Omental fat pad (tissue), 4 donors: Measurements from ENCODE around the gene PYROXD2. TPM values are rescaled to one million over a fixed set of nuclear protein-coding genes. Genes with fewer than 3 reads are reported as not detected.

ENCODE experiments used
- ATAC-seq: fragments of 150-250 bp; one replicate; pipeline ENCODE4 v1.9.1; 2016; ENCODE audit warnings: mild to moderate bottlenecking, moderate library complexity; ENCODE audit not compliant: low FRiP score
- DNase-seq: peaks from one replicate; pipeline ENCODE4 v3.0.0-alpha.2; 2019; ENCODE audit warnings: low spot score
- total RNA-seq, 4 donors: library from RNA; depleted of rRNA; stranded (reverse); fragments of >200 nt; gene quantifications; one replicate each; pipeline ENCODE4 v1.1.0, GENCODE V29; 2016
- TF ChIP-seq, protein P1 (sequence below), 3 donors: fragments of 450-650 bp; IDR thresholded peaks; one replicate each; pipeline ENCODE4 v1.5.1; 2016 to 2017; ENCODE audit warnings: antibody characterized with exemption in 3 of 3, mild to moderate bottlenecking in 3 of 3, moderate library complexity in 2 of 3

PYROXD2 gene
- total RNA-seq, 4 donors from 2014 or later = 8.5 to 10.4 (median 9.2) TPM

DNA sequence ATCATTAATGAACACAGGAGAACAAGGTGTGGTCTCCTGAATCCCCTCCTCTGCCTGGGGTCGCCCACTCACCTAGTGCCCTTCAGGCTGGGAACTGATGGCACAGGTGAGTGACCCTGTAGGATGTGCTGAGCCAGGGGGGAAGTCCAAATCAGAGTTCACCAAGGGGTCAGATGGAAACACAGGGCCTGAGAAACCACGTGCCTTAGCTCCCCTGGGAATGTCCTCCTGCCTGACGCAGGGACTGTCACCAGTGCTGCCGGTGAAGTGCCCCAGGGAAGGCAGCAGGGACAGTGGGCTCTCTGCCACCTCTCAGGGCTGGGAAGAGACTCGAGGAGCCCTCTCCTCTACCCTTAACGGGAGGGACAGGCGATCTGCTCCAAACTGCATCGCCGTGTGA is 5.8 kb upstream of the PYROXD2 start:
- ATAC-seq = no peak
- TF ChIP-seq, protein P1, sequence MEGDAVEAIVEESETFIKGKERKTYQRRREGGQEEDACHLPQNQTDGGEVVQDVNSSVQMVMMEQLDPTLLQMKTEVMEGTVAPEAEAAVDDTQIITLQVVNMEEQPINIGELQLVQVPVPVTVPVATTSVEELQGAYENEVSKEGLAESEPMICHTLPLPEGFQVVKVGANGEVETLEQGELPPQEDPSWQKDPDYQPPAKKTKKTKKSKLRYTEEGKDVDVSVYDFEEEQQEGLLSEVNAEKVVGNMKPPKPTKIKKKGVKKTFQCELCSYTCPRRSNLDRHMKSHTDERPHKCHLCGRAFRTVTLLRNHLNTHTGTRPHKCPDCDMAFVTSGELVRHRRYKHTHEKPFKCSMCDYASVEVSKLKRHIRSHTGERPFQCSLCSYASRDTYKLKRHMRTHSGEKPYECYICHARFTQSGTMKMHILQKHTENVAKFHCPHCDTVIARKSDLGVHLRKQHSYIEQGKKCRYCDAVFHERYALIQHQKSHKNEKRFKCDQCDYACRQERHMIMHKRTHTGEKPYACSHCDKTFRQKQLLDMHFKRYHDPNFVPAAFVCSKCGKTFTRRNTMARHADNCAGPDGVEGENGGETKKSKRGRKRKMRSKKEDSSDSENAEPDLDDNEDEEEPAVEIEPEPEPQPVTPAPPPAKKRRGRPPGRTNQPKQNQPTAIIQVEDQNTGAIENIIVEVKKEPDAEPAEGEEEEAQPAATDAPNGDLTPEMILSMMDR (IDR thresholded peaks at IDR 0.05) = no peak

DNA sequence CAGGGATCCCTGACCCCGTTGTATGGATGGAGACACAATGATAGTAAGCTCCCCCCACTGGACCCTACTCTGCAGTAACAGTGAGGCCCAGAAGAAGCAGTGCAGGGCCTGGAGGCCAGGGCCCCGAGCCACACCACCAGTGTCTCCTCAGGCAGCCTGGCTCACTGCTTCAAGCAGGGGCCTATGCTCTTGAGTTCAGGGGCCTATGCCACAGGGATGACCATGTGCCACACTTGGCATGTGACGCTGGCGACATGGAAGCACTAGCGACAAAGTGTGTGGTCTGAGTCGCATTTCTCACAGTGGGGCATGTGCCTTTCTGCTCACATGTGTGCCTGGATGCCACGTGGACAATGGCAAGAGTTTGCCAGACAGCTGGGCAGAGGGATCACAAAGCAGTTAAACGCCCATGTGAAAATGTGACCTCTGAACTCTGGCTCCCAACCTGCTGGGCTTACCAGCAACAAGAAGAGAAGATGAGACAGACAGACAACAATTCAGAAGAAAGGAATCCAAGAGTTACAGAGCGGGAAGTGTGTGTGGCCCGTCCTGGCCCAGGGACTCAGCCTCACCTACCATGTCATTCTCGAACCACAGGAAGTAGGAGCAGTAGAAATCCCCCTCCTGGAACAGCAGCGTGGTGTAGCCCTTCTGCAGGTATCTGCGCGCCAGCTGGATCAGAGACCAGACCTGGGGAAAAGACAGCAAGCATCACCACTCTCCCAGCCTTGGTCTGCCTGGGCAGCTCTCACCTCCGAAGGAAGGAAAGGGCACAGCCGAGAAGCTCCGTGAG is 4.7 kb upstream of the PYROXD2 start:
- DNase-seq = no peak
- ATAC-seq = no peak
- TF ChIP-seq, protein P1 (IDR thresholded peaks at IDR 0.05) = no peak

More for the DNA sequence above, 5.8 kb upstream of the PYROXD2 start:
- DNase-seq = no peak

DNA sequence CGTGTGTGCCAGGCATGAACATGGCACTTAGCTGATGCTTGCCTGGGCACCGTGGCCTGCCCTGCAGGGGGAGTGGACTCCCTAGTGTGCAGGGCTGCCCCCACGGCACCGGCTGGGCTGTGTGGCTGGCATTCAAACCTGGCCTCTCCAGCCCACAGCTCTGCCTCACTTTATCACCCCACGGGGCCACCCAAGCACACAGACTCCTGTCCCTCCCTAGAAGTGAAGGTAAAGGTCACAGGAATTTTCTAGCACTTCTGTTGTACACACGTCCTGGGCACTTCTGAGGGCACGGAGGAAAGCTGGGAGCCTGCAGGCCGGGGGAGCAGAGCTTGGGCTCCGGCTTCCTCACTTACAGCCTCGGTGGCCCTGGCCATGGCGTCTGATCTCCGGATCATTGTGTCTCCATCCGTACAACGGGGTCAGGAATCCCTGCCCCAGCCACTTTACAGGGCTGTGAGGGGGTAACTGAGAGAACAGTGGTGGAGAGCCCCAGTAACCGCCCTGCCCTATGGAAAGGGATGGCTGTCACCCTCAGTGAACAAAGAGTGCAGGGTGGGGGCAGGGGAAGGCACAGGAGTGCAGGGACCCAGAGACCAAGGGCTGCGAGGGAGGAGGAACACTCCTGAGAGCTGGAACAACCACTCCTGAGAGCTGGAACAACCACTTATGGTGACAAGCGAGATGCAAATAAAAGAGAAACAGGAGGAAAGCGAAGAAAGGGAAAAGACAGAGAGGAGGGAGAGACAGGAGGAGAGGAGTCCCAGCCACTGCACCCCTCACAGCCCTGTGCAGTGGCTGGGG is 3.9 kb upstream of the PYROXD2 start:
- TF ChIP-seq, protein P1 (IDR thresholded peaks at IDR 0.05) = no peak
- no peak for ATAC-seq
- DNase-seq = no peak

DNA sequence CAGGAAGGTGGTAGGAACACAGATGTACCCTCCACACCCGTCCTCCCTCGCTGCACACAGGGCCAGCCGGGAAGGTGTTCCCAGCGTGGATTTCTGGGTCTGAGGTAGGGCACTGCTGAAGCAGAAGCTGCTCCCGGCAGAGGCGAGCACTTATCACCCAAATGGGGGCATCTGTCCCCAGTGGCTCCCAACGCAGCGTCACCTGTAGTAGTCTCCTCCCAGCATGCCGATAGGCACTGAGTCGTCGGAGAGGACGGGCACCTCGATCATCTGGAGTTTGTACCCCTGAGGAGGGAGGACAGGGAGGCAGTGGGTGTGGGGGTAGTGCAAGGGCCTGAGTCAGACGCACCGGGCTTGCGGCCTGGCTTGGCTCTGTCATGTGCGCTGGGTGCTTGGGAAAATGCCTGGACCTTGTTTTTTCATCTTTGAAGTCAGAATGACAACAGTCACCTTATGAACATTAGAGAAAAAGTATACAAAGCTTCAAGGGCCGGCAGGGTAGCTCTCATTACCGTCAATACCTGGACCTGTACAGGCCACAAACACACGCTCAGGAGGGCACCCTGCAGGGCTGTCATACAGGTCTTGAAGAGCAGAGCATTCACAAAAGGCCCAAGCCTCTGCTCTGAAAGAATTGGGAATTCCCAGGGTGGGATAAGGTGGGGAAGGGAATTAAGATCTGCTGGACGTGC is 3.1 kb upstream of the PYROXD2 start:
- DNase-seq (no peak), ATAC-seq (no peak)
- TF ChIP-seq, protein P1 (IDR thresholded peaks at IDR 0.05) = no peak

DNA sequence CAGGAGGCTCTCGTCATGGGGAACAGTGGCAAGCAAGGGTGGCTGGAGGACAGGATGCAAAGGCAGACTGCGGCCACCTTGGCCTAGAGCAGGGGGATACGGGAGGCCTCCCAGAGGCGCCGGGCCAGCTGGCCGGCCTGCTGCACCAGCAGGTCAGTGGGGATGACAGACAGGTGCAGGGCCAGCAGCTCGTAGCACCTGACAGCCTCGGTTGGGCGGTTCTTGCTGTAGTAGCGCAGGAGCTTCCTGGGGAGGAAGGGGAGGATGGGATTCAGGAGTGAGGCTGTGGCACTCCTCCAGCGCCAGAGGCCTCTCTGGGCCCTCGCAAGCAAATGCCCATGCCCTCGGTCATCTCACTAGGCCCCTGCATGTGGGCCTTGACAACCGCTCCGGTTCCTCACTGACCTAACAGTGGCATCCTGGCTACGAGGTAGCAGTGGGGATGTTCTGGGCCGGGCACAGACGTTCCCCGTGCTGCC is 2.5 kb upstream of the PYROXD2 start:
- TF ChIP-seq, protein P1 (IDR thresholded peaks at IDR 0.05) = no peak
- no peak for DNase-seq

DNA sequence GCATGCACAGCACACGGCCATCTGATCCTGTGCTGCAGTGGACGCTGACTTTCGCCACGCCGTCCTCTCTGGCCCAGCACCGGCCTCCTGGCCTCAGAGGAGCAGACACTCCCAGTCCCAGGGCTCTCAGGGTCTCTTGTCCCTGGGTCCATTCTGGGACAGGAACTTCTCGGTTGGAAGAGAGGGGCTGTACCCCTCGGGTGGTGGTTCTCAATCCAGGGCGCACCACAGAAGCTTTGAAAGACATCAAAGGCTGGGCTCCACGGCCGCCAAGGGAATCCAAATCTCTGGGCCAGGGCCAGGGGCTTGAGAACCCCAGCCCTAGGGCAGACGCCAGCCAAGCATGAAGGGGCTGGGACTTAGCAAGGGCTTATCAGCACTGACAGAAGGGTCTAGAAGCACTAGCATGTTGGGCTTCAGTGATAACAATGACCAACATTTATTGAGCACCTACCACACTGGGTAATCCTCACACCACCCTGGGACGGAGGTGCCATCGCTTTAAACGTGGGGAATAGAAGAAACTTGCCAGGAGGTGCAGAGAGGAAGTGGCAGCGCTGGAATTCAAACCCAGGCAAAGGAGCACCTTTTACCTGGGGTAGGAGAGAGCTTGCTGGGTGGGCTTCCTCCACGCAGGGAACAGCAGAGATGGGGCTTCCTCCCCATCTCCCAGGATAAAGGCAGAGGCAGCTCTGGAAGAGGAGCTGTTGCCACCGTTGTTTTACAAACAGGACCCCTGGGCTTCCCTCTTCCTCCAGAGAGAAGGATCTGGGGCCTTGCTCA is 1.8 kb upstream of the PYROXD2 start:
- no peak for ATAC-seq
- no peak for DNase-seq
- TF ChIP-seq, protein P1 (IDR thresholded peaks at IDR 0.05) = no peak

More for the DNA sequence above, 2.5 kb upstream of the PYROXD2 start:
- no peak for ATAC-seq
